GM18858 (cell line): ENCODE results near the gene ZNF544.
A peak's percentile ranks its signal among the peaks of the same experiment; 100 is the strongest.

ENCODE experiments used
- ATAC-seq: cut with Tn5 transposase; IDR thresholded peaks from one replicate; pipeline ENCODE4 v1.9.1; 2021; ENCODE audit not compliant: unreplicated experiment

Gene ZNF544

DNA sequence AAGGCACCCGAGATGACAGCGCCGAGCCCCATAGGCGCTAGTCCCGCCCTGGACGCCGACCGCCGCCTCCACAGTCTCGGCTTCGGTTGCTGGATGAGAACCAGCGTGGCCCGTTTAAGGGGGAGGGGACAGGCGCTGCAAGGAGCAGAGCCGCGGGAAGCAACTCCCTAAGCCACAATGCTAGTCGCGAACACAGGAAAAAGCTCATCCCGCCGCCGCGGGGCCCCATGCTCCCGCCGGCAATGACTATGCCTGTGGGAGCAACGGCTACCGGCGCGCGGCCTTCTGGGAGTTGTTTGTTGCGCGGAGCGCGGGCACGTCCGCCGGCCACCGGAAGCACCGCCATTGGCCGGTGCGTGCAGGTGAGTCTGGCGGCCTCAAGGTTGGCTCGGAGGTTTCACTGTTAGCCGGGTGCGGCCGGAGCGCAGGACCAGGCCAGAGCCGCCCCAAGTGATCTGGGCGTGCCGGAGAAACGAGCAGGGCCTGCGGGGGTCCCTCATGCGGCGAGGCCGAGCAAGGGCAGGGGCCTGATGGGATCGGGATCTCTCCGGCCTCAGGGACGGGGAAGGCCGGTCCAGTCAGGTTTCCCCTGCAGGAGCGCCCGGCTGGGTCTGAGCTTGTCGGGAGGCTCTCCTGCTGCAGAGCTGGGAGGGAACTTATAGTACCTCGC, at the start of gene ZNF544:
Gene ZNF544 (plus strand): TSS at position 330 of the 670 bp plus-strand sequence. CDS start 15,110 bp downstream, outside the sequence.
- peak; percentile 75 for ATAC-seq

DNA sequence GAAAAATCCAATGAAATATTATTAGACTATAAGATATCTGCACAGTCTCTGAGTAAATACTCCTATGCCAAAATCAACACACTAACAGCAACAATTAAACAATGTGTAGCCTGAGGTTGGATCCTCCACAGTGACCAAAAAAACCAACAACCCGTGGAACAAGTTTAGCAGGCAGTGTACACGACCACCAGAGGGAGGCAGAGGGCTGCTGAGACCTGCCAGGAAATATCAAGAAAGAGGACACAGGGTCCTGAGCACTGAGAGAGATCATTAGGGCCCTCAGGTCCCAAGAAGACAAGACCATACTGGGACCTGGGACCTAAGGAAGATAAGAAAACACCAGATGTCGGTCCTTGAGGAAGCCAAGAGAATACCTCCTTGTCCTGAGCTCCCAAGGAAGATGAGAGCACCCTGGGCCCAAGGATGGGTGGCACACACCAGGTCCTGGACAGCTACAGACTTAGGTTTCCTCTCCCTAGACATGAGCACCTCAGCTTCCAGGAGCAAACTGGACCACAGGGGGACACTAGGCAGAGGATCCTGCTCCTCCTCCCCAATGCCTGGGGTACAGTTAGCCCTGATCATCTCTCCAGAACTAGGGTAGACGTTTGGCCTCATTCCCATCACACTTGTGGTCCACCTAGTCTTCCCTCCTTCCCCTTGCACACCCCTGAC, 46.7 kb upstream of the ZNF544 start:
- ATAC-seq, result no peak

DNA sequence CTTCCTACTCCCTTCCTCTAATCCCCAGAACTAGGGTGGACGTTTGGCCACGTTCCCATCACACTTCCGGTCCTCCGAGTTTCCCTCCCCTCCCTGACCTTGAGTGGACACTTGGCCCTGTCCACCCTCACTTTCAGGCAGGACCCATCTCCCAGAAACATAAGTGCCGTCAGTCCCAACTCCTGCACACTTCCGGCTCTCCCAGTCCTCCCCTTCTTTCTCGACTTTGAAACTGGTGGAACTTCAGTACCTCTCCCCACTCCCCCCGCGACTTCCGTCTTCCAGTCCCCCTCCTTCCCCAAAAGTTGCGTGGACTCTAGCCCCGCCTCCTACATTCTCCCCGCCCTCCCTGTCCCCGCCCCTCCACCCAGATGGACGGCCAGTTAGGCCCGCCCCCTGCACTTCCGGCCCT, 46.1 kb upstream of the ZNF544 start:
- no peak for ATAC-seq

DNA sequence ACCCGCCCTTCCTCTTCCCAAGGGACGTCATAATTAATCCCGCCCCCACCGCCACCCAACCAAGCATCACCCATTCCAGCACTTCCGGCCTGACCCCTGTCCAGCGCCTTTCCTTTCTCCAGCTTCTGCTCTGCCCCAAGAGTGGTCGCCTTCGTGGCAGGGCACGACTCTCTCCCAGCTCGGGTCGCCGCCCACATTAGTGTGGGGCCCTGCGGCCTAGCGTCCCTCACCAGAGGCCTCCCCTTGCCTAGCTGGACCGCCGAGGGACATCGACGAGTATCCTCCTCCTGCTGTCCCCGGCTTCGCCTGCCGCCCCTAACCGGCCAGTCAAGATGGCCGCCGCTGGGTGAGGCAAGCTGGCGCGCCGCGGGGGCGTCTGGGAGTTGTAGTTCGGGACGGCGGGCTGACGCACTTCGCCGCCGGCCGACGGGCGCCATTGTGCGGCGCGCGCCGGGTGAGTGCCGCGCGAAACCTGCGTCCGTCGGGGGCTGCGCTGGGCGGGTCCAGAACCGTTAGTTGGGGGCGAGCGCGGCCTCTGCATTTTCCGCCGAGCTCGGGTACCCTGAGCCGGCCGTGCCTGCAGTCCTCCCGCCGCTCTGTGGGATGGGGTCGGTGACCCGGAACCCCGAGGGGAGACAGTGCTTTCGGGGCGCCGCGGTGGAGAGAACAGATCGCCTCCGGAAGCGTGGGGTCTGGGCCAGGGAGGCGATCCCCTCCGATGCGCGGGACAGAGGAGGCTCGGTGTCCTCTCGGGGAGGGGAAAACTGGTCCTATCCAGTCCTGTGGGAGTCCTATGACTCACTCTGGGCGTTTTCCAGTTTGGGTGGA, 45.5 kb upstream of the ZNF544 start, which contains the start of gene ZNF274:
Gene ZNF274 (plus strand): TSS at position 73 of the 828 bp plus-strand sequence. CDS start 905 bp downstream, outside the sequence.
- ATAC-seq, result peak; percentile 78

DNA sequence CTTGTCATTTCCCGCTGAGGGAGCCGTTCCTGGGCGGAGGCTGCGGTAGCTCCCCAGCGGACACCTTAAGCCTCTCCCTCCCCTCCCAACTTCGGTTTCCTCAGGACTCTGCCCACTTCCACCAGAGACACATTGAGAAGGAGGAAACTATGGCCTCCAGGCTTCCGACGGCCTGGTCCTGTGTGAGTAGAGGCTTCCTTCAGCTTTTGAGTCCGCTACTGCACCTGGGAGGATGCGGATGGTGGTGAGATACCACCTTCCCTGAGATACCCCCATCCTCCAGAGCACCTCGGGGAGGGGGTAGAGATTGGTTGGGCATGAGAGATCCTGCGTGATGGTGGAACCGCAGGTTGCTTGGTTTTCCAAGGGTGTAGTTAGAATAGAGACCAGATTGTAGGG, 44.9 kb upstream of the ZNF544 start:
- ATAC-seq, result no peak

DNA sequence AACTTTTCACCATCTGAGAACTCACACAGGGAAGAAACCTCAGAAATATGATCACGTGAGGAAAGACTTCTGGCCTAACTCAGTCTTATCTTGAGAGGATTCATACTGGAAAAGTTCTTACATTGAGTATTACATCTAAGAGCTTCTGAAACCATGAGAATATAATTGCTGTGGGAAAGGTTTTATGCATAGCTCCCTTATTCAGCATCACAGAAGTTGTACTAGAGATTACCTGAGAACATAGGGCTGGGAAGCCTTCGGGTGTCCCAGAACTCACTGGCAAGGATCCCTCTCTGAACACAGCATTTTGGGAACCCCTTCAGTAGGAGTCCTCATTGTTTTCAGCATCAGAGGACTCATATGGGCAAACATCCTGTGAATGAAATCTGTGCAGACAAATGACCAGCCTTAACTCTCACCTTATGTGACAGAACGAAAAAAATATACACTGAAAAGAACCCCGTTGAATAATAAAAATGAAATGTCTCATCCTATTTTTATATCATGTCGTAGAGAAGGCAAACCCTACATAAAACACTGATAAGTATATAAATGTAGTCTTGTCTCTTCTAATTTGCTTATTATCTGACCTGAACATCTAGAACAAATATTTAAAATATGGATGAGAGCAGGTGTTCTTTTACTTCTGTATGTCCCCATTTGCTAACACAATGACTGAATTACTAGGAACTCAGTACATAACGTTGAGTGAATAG, 31.7 kb upstream of the ZNF544 start:
- ATAC-seq, result no peak

DNA sequence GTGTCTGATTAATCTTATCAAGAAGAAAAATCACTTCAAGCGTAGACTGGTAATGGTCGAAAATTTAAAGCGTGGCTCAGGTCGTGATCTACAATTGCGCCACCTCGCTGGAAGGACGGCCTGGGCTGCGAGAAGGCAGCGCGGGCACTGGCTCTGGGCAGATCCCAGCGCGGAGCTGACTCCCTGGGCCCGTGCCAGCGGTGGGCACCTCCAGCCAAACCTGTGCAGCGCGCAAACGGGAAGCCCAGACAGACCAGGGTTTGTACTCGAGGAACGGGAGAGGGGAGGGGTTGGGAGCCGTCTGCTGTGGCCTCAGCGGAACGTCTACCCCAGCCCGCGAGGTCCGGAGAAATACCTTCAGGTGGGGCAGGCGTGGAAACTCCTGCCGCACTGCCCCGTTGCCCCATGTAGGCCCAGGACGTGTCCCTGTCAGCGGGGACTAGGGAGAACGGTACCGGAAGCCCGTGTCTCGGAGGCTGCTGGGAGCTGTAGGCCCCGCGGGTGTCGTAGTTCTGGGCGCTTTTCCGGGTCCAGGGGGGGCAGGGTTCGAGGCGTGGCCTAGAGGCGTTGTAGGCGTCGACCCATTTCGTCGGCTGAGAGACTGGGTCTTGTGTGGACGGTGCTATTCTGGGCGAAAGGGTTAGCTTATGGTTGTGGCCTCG, 24.8 kb upstream of the ZNF544 start:
- no peak for ATAC-seq

DNA sequence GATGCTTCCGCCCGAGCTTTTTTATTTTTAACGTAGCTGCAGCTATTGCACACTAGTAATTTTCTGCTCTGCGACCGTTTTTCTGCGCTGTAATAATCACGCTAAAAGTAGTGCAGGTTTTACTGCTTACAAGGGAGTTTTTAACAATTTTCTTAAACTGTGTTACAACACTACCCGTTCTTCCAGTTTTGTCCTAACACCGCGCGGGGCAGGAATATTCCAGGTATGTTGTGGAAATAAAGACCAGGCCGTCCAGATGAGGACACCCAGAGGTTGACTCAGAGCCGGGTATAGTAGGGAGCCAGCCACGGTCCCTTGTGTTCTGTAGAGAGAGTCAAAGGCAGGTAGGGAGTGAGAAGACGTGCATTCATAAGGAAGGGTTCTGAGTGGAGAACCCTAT, 24.1 kb upstream of the ZNF544 start:
- no peak for ATAC-seq

DNA sequence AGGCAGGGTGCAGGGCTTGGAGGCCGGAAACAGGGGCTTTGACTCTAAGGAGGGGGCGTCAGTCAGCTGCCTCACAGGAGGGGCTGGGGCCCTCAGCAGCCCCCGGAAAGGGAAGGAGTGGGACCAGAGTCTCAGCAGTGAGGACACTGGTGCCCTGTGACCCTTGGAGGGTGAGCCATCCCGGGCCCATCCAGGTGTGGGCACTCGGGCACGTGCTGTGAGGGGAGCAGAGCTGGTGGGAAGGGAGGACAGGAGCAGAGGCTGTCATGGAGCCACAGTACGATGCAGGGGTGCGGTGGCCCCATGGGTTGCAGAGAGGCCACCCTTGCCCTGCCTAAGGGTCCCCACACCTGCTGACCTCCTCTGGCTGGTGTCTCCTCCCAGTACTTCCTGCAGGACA, 19.1 kb upstream of the ZNF544 start:
- no peak for ATAC-seq

DNA sequence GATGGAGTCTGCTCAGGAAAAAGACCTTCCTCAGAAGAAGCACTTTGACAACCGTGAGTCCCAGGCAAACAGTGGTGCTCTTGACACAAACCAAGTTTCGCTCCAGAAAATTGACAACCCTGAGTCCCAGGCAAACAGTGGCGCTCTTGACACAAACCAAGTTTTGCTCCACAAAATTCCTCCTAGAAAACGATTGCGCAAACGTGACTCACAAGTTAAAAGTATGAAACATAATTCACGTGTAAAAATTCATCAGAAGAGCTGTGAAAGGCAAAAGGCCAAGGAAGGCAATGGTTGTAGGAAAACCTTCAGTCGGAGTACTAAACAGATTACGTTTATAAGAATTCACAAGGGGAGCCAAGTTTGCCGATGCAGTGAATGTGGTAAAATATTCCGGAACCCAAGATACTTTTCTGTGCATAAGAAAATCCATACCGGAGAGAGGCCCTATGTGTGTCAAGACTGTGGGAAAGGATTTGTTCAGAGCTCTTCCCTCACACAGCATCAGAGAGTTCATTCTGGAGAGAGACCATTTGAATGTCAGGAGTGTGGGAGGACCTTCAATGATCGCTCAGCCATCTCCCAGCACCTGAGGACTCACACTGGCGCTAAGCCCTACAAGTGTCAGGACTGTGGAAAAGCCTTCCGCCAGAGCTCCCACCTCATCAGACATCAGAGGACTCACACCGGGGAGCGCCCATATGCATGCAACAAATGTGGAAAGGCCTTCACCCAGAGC, 16.2 kb upstream of the ZNF544 start:
- no peak for ATAC-seq

DNA sequence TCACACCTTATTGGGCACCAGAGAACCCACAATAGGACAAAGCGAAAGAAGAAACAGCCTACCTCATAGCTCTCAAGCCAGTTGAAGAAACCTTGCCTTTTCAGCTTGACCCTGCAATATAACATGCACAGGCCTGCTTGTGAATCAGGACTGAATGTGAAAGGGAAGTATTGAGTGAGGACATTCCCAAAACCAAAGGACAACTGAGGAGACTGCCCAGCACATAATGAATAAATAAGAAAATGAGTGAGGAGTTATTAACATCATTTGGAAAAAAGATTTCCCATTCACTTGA, 15.7 kb upstream of the ZNF544 start:
- ATAC-seq, result no peak

DNA sequence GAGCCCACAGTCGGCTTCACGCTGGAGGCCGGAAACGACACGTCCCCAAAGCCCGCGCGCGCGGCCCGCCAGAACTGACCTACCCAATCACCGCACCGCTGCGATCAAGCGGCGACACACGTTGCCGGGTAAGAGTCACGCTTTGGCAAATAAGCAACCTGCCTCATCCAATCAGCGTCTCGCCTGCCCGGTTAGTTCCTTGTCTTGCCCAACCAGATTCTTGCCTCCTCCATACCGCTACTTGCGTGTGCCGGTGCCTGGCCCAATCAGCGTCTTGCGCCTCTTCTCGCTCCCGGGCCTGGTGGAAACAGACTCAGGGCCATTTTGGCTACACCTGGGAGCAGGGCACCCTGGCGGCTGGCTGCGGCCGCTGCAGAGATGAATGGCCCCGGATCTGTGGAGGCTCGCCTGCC, 11.6 kb upstream of the ZNF544 start:
- no peak for ATAC-seq

DNA sequence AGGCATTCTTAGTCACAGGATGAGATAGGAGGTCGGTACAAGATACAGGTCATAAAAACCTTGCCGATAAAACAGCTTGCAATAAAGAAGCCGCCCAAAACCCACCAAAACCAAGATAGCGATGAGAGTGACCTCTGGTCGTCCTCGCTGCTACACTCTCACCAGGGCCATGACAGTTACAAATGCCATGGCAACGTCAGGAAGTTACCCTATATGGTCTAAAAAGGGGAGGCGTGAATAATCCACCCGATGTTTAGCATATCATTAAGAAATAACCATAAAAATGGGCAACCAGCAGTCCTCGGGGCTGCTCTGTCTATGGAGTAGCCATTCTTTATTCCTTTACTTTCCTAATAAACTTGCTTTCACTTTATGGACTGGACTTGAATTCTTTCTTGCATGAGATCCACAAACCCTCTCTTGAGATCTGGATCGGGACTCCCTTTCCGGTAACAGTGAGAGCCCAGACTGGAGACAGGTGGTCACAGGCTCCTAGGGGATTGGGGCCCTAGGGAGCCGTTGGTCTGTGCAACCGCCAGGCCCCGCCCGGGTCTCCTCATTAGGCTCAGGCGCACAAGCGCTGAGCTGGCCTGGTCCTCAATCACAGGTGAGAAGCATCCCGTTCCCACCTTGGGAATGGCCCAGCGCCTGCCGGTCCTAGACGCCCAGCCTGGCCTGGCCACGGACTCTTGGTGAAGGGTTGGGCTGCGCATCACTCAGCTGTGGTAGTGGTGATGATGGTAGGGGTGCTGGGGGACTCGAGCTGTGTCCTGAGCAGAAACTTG, 10.9 kb upstream of the ZNF544 start:
- no peak for ATAC-seq

DNA sequence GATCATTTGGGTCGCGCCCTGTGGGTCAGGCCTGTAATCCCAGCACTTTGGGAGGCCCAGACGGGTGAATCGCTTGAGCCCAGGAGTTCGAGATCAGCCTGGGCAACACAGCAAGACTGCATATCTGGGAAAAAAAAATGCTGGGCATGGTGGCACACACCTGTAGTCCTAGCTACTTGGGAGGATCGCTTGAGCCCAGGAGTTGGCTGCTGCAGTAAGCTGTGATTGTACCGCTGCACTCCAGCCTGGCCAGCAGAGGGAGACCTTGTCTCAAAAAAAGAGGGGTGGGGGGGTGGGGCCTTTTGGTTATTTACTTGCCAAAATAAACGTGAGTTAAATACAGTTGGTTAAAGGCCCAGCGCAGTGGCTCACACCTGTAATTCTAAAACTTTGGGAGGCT, 9.8 kb upstream of the ZNF544 start:
- ATAC-seq, result no peak

DNA sequence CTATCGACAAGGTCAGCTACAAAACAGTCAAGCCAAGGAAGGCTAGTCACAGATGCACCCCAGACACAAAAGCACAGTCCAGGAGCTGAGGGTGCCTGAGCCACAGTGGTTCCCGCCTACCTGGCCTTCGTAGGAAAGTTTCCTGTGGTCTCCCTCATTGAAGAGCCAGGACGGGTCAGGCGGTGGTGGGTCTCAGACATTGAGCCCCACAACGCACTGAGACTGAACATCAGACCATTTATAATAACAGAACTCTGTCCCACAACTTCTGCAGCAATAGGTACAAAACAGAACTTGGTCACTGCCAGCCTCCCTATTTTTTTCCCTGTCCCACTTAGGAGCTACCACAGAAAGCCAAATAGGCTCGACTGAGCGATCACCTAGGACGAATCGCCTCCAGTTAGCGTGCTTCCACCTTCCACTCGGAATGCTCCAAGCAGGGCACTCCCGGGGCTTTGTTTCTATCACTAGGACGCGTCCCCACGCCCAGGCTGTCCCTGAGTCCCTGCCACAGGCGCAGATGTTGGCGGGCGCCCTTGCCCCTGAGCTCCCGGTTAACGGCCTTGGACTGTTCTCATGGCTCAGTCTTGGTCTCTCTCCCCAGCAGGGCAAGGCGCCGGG, 640 bp upstream of the ZNF544 start:
- no peak for ATAC-seq

DNA sequence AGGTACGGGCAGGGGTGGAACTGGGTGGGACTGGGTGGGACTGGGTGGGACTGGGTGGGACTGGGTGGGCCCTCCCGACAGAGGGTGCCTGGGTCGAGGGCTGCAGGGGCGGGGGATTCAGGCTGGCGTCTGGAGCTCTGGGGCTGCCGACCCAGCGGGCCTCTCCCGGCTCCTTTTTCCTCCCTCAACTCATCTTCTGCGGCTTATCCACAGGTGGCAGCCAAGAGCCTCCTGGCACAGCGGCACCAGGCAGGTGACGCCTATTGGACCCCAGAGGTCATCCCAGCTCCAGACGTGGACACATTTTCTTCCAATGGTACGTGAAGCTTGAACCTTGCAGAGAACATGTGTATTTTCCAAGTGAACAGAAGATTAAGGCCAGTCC, 533 bp downstream of the ZNF544 start:
- ATAC-seq, result no peak

DNA sequence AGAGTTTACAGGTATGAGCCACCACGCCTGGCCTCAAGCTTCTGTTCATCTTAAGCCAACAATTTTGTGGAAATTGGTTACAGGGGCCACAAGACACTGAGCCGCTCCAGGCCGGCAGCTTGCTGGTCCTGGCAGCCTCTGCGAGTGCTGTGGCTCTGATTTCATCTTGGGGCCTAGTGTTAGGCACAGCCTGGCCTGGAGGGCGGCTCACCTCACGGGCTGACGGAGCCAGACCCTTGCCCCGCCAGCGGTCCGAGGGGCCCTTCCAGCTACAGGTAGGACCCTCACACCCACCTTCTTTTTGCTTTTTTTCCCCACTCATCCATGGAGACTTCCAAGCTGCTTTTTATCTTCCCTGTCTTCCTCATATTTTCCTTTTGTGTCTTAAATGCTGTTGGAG, 8.6 kb downstream of the ZNF544 start:
- no peak for ATAC-seq

DNA sequence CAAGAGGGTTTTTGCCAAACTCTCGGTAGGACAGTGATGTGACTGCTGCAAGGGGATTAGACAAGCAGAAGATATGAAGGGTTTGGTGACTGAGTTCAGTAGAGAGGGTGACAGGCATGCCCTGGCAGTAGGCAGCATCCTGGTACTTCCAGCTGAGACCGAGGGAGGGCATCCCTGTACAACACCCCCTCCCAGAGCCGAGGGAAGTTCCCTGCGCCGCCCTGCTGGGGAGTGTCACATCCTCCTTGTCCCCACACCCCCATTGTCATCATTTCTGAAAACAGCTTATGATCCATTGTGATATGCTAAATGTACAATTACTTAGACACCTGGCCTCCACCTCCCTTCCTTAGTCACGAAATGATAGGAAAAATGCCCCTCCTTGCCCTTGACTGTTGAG, 14.6 kb downstream of the ZNF544 start:
- ATAC-seq, result no peak

DNA sequence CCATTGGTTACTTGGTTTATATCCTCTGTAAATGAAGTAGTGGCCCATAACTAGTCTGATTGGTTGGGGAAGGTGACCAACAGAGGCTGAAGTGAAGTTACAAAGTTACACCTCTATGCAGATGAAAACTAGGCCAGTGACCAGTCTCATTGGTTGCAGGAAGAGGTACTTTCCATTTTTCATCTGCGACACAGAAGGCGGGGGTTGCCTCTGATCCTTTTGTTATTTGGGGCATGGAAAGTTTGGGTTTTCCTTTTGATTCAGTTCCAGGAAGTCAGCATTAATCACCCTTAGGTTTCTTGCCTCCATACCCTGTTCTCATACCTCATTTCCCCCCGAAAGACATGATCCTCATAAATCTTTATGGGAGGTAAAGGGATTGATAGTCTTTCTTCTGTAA, 20.2 kb downstream of the ZNF544 start:
- ATAC-seq, result no peak
